Skeletal muscle tissue (tissue), 4 donors: ENCODE data around the gene MEGF9. TPM values are rescaled to one million over a fixed set of nuclear protein-coding genes. Genes with fewer than 3 reads are reported as not detected.
"Not testable (repeated sequence)": the region's sequence is repeated elsewhere in the genome, so short reads cannot be mapped to it uniquely, and the experiment has no call there.

Source experiments
- H3K27ac ChIP-seq: one replicate; pipeline ENCODE4 v1.7.0; 2013; ENCODE audit warnings: mild to moderate bottlenecking, low read depth, low read length, inconsistent platforms
- H3K27me3 ChIP-seq, 3 donors: one replicate each; pipeline ENCODE4 v1.7.0; 2013; ENCODE audit warnings: low read length in 3 of 3; ENCODE audit not compliant: control insufficient read depth in 3 of 3, insufficient read depth in 3 of 3
- H3K36me3 ChIP-seq, 3 donors: one replicate each; pipeline ENCODE4 v1.7.0; 2013; ENCODE audit warnings: low read length in 3 of 3; ENCODE audit not compliant: control insufficient read depth in 3 of 3, insufficient read depth in 3 of 3
- H3K4me1 ChIP-seq, 3 donors: one replicate each; pipeline ENCODE4 v1.7.0; 2013; ENCODE audit warnings: low read length in 3 of 3, mild to moderate bottlenecking in 3 of 3; ENCODE audit not compliant: control insufficient read depth in 3 of 3, insufficient read depth in 3 of 3
- H3K4me3 ChIP-seq, 3 donors: one replicate each; pipeline ENCODE4 v1.7.0; 2013; ENCODE audit warnings: low read length in 3 of 3
- H3K9ac ChIP-seq, 3 donors: one replicate each; pipeline ENCODE4 v1.7.0; 2013; ENCODE audit warnings: low read length in 3 of 3, mild to moderate bottlenecking in 3 of 3, moderate library complexity in 2 of 3, low read depth in 1 of 3
- H3K9me3 ChIP-seq, 3 donors: one replicate each; pipeline ENCODE4 v1.7.0; 2013; ENCODE audit warnings: low read length in 3 of 3; ENCODE audit not compliant: control insufficient read depth in 3 of 3
- total RNA-seq: library from RNA; depleted of rRNA; stranded (reverse); fragments of >200 nt; gene quantifications from one replicate; pipeline ENCODE4 v1.2.3, GENCODE V29; 2014
- donor health status: Osteomylitis.

MEGF9 gene
- total RNA-seq, 1 donor from 2014 or later, result 6.8 TPM

DNA sequence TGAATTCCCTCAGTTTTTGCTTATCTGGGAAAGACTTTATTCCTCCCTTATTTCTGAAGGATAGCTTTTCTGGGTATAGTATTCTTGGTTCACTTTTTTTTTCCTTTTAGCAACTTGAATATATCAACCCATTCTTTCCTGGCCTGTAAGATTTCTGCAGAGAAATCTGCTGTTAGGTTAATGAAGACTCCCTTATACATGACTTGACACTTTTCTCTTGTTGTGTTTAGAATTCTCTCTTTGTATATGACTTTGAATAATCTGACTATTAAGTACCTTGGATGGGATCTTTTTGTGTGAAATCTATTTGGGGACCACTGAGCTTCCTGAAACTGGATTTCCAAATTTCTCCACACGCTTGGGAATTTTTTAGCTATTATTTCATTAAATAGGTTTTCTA lies 79.3 kb downstream of the MEGF9 start:
- H3K4me1 ChIP-seq, result no peaks in the 10 kb centered on the region
- H3K9me3 ChIP-seq, result no peaks in the 10 kb centered on the region
- no peak overlapping the region for H3K4me3 ChIP-seq
- no peak overlapping the region for H3K27ac ChIP-seq
- no peaks in the 10 kb centered on the region for H3K27me3 ChIP-seq
- no peaks in the 10 kb centered on the region for H3K36me3 ChIP-seq
- no peak overlapping the region for H3K9ac ChIP-seq

DNA sequence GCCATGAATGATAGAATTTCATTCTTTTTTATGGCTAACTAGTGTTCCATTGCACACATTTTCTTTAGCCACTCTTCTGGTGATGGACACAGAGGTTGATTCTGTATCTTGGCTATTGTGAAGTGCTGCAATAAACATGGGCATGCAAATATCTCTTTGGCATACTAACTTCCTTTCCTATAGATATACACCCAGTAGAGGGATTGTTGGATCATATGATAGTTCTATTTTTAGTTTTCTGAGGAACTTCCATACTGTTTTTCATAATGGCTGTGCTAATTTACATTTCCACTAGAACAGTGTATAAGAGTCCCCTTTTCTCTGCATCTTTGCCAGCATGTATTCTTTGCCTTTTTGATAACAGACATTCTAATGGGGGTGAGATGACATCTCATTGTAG lies 83.9 kb downstream of the MEGF9 start:
- no peaks in the 10 kb centered on the region for H3K9me3 ChIP-seq
- H3K27me3 ChIP-seq, result no peaks in the 10 kb centered on the region
- no peaks in the 10 kb centered on the region for H3K36me3 ChIP-seq

DNA sequence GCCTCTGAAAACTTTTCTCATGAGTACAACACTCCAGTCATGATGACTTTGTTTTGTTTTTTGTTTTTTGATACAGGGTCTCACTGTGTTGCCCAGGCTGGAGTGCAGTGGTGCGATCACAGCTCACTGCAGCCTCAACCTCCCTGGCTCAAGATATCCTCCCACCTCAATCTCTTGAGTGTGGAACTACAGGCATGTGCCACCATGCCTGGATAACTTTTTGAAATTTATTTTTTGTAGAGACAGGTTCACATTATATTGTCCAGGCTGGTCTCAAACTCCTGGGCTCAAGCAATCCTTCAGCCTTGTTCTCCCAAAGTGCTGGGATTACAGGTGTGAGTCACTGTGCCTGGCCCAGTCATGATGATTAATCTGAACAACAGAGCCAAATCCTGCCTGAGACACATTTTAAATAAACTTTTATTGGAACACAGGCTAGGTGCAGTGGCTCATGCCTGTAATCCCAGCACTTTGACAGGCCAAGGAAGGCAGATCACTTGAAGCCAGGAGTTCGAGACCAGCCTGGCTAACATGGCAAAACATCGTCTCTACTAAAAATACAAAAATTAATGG lies 85.3 kb downstream of the MEGF9 start:
- H3K36me3 ChIP-seq, H3K4me3 ChIP-seq, H3K9me3 ChIP-seq, H3K27me3 ChIP-seq, H3K27ac ChIP-seq, H3K9ac ChIP-seq, H3K4me1 ChIP-seq: not testable (repeated sequence)

More for the DNA sequence above, 83.9 kb downstream of the MEGF9 start:
- Histone ChIP-seq H3K27ac (no peak overlapping the region), H3K4me1 (no peaks in the 10 kb centered on the region), H3K4me3 (no peak overlapping the region), H3K9ac (no peak overlapping the region)

DNA sequence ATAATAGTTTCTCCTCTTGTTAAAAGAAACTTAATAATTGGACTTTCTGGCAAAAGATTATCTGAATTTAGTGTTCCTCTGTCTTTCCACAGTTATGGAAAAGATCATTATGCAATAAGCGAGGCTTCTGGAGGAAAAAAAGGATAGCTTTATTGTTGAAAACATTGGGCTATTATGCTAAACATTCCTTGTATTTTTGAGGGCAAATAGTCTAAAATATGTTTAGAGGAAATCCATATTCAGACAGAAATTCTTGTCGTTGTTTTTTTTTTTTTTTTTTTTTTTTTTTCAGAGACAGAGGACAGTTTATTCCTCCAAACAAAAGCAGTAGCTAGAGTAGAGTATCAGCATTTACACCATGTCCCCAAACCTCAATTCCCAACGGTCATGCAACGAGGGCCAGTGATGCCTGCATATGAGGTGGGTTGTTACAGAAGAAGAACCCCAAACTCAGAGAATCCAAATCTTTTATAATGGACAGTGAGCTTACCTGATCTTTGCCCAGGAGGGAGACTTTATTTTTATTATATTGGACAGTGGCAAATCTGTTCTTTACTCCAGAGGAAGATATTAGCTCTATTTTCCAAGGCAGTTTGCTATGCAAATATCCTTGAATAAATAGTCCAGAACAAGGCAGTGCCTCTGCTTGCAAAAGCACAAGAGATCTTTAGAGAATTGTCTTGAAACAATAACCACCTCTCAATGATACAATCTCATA lies 85.9 kb downstream of the MEGF9 start:
- Histone ChIP-seq H3K27ac (no peak overlapping the region), H3K9ac (no peak overlapping the region), H3K27me3 (no peaks in the 10 kb centered on the region), H3K36me3 (no peaks in the 10 kb centered on the region), H3K9me3 (no peaks in the 10 kb centered on the region), H3K4me1 (no peaks in the 10 kb centered on the region), H3K4me3 (no peak overlapping the region)

DNA sequence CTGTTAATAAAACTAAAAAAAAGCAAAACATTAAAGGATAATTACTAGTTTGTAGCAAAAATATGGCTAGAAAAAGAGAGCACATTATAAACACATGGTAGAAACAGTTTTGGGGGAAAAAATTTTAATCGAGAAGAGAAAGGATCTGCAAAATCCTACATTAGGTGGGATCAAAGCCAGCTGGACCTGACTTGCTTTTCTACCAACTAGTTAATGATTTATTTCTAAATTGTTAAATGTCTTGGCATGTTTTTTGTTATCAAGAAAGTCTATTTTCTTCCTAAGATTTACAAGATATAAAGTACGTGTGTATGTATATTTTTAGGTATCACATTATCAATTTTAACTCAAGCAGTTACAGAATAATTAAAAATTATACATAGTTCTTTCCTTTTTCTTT lies 87.2 kb downstream of the MEGF9 start:
- no peaks in the 10 kb centered on the region for H3K9me3 ChIP-seq
- H3K4me1 ChIP-seq, result no peaks in the 10 kb centered on the region
- H3K9ac ChIP-seq, result no peak overlapping the region
- no peaks in the 10 kb centered on the region for H3K36me3 ChIP-seq
- no peak overlapping the region for H3K4me3 ChIP-seq
- H3K27me3 ChIP-seq, result no peaks in the 10 kb centered on the region
- H3K27ac ChIP-seq, result no peak overlapping the region

DNA sequence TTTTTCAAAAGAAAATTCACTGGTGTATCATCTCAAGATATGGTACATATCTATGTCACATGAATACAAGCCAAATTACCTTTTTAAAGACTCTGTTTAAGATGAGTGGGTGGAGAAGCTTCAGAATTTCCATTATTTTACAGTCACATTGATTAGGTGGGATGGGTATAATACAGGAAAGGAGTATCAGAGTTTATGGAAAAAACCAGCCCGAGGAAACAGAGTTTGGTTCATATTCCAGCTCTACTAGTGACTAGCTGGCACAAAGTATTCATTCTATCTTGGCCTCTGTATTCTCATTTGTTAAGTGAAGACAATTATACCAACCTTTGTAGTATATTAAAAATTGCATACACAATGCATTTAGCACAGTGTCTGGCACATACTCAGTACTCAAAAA lies 87.8 kb downstream of the MEGF9 start:
- Histone ChIP-seq H3K9ac (no peak overlapping the region), H3K27me3 (no peaks in the 10 kb centered on the region), H3K27ac (no peak overlapping the region), H3K9me3 (no peaks in the 10 kb centered on the region), H3K4me1 (no peaks in the 10 kb centered on the region), H3K4me3 (no peak overlapping the region), H3K36me3 (no peaks in the 10 kb centered on the region)

DNA sequence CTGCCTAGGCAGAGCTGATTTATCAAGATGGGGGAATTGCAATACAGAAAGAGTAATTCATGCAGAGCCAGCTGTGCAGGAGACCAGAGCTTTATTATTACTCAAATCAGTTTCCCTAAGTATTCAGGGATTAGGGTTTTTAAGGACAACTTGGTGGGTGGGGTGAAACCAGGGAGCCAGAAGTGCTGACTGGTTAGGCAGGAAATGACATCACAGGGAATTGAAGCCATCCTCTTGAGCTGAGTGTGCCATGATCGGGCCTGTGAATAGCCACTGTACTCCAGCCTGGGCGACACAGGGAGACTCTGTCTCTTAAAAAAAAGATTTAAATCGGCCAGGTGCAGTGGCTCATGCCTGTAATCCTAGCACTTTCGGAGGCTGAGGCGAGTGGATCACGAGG lies 89.0 kb downstream of the MEGF9 start:
- no peaks in the 10 kb centered on the region for H3K4me1 ChIP-seq
- no peak overlapping the region for H3K27ac ChIP-seq
- H3K36me3 ChIP-seq, result no peaks in the 10 kb centered on the region
- no peaks in the 10 kb centered on the region for H3K9me3 ChIP-seq
- H3K9ac ChIP-seq, result no peak overlapping the region
- no peaks in the 10 kb centered on the region for H3K27me3 ChIP-seq
- H3K4me3 ChIP-seq, result no peak overlapping the region

DNA sequence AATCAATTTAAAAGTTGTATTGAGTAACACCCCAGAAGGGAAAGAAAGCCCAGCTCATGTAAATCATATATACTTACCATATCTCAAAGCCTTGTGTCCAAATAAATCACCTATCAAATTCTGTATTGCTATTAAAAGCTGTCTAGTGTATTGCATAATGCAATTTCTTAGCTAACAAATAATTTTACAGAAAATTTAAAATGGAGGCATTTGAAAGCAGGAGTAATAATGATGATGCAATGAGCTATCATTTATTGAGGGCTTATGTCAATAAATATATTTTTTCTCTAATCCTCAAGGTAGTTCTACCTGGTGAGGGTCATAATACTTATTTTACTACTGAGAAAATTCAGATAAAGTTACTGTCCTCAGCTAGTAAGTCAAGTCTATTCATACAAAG lies 91.5 kb downstream of the MEGF9 start:
- H3K9me3 ChIP-seq, result no peaks in the 10 kb centered on the region
- H3K9ac ChIP-seq, result no peak overlapping the region
- no peaks in the 10 kb centered on the region for H3K27me3 ChIP-seq
- H3K4me1 ChIP-seq, result no peaks in the 10 kb centered on the region
- no peak overlapping the region for H3K27ac ChIP-seq
- H3K4me3 ChIP-seq, result no peak overlapping the region
- no peaks in the 10 kb centered on the region for H3K36me3 ChIP-seq

DNA sequence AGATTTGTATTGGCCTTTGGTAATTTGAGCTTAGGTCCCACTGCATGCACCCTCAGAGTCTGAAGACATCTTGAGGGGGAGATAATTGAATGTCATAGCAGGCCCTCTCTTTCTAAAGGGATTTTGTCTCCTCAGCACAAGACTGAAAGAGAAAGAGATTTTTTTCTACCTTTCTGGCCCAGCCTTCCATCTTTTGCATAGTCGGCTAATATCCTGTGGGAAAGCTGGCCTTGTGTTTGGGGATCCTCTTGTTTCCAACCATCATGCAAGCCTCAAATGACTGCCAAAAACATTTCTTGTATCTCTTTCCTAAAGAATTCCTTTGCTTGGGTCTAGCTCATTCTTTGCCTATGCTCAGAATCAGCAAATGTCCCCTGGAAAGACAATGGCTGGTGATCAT lies 92.3 kb downstream of the MEGF9 start:
- H3K9me3 ChIP-seq, result no peaks in the 10 kb centered on the region
- no peaks in the 10 kb centered on the region for H3K36me3 ChIP-seq
- H3K9ac ChIP-seq, result no peak overlapping the region
- no peak overlapping the region for H3K4me3 ChIP-seq
- H3K27ac ChIP-seq, result no peak overlapping the region
- no peaks in the 10 kb centered on the region for H3K27me3 ChIP-seq
- H3K4me1 ChIP-seq, result no peaks in the 10 kb centered on the region

DNA sequence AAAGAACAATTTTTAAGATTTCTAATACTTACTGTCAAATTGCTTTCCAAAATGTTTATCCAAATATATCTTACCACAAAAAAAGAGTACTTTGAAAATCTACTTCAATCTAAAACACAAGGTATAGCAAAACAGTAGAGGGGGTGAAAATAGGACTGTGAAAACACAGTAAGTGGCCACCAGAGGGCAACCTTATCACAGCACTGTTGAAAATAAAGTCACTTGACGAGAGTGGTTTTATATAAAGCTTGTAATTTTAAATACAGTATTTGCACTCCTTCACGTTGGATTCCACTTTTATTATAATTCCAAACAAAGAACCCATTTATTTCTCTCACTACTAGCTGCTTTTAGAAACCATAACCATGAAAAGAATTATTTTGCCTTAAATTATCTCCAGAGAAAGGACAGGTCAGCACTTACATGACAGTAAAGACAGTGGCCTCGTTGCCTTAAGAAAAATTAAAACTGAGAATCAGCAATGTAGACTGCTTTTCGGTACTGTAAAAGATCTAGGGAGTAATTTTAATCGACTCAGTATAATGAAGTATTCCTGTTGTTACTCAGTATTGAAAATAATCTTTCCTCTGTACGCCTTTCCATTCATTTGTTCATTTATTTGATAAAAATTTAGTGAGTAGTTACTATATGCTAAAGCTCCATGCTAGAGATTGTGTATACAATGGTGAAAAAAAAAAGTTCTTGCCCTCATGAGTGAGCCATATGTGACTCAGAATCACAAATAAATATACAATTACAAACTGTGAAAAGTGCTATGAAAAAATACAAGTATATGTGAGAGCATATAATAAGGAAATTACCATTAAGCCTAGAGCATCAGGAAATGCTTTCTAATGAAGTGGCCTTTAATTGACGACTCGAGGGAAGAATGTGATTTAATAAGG lies 94.3 kb downstream of the MEGF9 start:
- Histone ChIP-seq H3K27ac (no peak overlapping the region), H3K9ac (peak overlapping the region in 1 of 3 donors; percentile 23), H3K4me3 (peak overlapping the region in 1 of 3 donors; percentile 5), H3K9me3 (no peaks in the 10 kb centered on the region), H3K36me3 (no peaks in the 10 kb centered on the region), H3K27me3 (no peaks in the 10 kb centered on the region), H3K4me1 (no peaks in the 10 kb centered on the region)
